ENCODE measurements around the gene MCRS1. TPM values are rescaled to one million over a fixed set of nuclear protein-coding genes. Genes with fewer than 3 reads are reported as not detected.

The MCRS1 gene
- total and polyA plus RNA-seq, 2 donors (not counting 3 experiments of a cell fraction or from before 2014, with no cell fraction given): 71.1 to 99.3 TPM

DNA sequence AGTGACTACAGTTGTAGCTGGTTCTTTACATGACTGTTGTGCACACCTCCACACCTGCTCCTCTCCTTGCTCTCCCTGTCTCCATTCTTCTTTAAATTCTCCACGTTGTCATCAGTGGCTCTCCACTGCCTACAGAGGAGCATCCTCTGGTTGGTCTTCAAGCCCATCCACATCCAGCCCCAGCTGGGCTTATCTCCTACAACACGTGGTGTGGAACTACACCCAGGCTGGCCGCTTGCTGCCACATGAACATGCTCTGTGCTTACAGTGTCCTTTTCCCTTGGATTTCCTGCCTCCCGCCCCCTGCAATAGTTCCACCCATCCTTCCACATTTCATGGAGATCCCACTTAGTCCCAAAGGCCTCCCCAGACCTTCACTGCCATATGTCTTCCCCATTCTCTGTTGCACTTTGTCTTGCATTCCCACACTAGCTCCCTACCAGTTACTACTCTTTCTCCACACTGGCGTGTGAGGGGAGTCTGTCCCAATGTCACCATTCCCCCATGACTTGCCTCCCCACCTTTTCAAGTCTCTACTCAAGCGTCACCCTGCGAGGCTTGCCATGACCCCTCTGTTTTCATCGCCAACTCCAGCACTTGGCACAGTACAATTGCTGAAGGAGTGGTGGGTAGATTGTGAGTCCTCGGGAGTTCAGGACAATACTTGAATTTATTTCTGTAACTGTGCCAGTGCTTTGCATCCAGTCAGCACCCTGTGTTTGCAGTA lies 9.8 kb upstream of the MCRS1 start:
- ChIA-PET POLR2A (no interaction called here), CTCF (interaction anchor here (0.9 to 7.1 kb wide), 6 partner anchors 46 to 246 kb away, joined by 3 to 181 read pairs (median 10); partner anchors contain the start of gene PRPF40B)

More for the DNA sequence above, 9.8 kb upstream of the MCRS1 start:
- FAIRE-seq (no peak), DNase-seq (ENCODE audit: low read depth, low spot score) (no peak)
- Histone ChIP-seq H4K20me1 (replicated peaks; ENCODE audit: control insufficient read depth, extremely low read depth, insufficient read depth, low read length) (no peaks in the 10 kb centered on the region), H3K27ac (ENCODE audit: insufficient read depth, low read depth, low read length) (no peak overlapping the region), H3K9me3 (replicated peaks; ENCODE audit: control insufficient read depth, insufficient read depth, low read length) (no peaks in the 10 kb centered on the region), H3K9ac (replicated peaks; ENCODE audit: extremely low read depth, insufficient read depth, low read length) (no peak overlapping the region), H3K4me3 (replicated peaks in 1 of 3; ENCODE audit: insufficient read depth in 1 of 3, low read depth in 1 of 3, low read length in 3 of 3) (no peak overlapping the region), H3K9me1 (replicated peaks; ENCODE audit: control insufficient read depth, extremely low read depth, insufficient read depth, low read length) (no peaks in the 10 kb centered on the region), H2AFZ (ENCODE audit: low read depth, low read length) (no peak overlapping the region), H3K27me3 (ENCODE audit: control insufficient read depth in 2 of 2, insufficient read depth in 2 of 2, low read length in 2 of 2) (no peaks in the 10 kb centered on the region), H3K79me2 (ENCODE audit: control insufficient read depth, insufficient read depth, low read length) (no peaks in the 10 kb centered on the region), H3K4me2 (ENCODE audit: insufficient read depth, low read length) (no peak overlapping the region), H3K36me3 (ENCODE audit: control insufficient read depth in 2 of 2, extremely low read depth in 1 of 2, insufficient read depth in 2 of 2, low read length in 2 of 2) (no peaks in the 10 kb centered on the region), H3K4me1 (ENCODE audit: control insufficient read depth, extremely low read depth, insufficient read depth, low read length) (no peaks in the 10 kb centered on the region)
- BruUV-seq (replicated peaks): no TSS peak
- dilution Hi-C loops (cut with MboI; ENCODE audit: extremely low pct_ligation_motif_present, low sequenced_read_pairs) (no loop called here), intact Hi-C loops (cut with micrococcal nuclease) (no loop called here)
- TF ChIP-seq POLR2A (IDR thresholded peaks at IDR 0.05; ENCODE audit: low read depth, low read length) (no peak), MYC (IDR thresholded peaks at IDR 0.05; ENCODE audit: low read depth, low read length) (no peak), FOS (IDR thresholded peaks at IDR 0.05; ENCODE audit: borderline replicate concordance, insufficient read depth, low read length) (no peak), POLR2AphosphoS5 (IDR thresholded peaks at IDR 0.05; ENCODE audit: insufficient read depth, low read depth, low read length) (no peak), GATA2 (IDR thresholded peaks at IDR 0.05; ENCODE audit: insufficient read depth, insufficient read length, low read depth, low read length) (no peak), JUN (IDR thresholded peaks at IDR 0.05; ENCODE audit: borderline replicate concordance, insufficient read depth, insufficient read length, low read depth) (no peak), EZH2 (IDR thresholded peaks at IDR 0.05; ENCODE audit: borderline replicate concordance, low read depth, low read length, severe bottlenecking) (no peak)
- TF ChIP-seq, protein P1, sequence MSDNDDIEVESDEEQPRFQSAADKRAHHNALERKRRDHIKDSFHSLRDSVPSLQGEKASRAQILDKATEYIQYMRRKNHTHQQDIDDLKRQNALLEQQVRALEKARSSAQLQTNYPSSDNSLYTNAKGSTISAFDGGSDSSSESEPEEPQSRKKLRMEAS (IDR thresholded peaks at IDR 0.05; ENCODE audit: insufficient read depth, insufficient read length): no peak
- TF ChIP-seq, protein P2, sequence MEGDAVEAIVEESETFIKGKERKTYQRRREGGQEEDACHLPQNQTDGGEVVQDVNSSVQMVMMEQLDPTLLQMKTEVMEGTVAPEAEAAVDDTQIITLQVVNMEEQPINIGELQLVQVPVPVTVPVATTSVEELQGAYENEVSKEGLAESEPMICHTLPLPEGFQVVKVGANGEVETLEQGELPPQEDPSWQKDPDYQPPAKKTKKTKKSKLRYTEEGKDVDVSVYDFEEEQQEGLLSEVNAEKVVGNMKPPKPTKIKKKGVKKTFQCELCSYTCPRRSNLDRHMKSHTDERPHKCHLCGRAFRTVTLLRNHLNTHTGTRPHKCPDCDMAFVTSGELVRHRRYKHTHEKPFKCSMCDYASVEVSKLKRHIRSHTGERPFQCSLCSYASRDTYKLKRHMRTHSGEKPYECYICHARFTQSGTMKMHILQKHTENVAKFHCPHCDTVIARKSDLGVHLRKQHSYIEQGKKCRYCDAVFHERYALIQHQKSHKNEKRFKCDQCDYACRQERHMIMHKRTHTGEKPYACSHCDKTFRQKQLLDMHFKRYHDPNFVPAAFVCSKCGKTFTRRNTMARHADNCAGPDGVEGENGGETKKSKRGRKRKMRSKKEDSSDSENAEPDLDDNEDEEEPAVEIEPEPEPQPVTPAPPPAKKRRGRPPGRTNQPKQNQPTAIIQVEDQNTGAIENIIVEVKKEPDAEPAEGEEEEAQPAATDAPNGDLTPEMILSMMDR (IDR thresholded peaks at IDR 0.05; ENCODE audit: extremely low read depth in 1 of 2, insufficient read depth in 1 of 2, low read depth in 1 of 2, low read length in 2 of 2): no peak
